ENCODE measurements around the gene SGMS1.
A peak's percentile ranks its signal among the peaks of the same experiment; 100 is the strongest.

SGMS1 gene

GRCh38 chr10:50620899-50621298, 2.9 kb downstream of the SGMS1 start:
- DNase-seq (ENCODE audit: low spot score): no peak

GRCh38 chr10:50619882-50620281, 3.9 kb downstream of the SGMS1 start:
- DNase-seq (ENCODE audit: low spot score): no peak
- TF ChIP-seq, protein P1, sequence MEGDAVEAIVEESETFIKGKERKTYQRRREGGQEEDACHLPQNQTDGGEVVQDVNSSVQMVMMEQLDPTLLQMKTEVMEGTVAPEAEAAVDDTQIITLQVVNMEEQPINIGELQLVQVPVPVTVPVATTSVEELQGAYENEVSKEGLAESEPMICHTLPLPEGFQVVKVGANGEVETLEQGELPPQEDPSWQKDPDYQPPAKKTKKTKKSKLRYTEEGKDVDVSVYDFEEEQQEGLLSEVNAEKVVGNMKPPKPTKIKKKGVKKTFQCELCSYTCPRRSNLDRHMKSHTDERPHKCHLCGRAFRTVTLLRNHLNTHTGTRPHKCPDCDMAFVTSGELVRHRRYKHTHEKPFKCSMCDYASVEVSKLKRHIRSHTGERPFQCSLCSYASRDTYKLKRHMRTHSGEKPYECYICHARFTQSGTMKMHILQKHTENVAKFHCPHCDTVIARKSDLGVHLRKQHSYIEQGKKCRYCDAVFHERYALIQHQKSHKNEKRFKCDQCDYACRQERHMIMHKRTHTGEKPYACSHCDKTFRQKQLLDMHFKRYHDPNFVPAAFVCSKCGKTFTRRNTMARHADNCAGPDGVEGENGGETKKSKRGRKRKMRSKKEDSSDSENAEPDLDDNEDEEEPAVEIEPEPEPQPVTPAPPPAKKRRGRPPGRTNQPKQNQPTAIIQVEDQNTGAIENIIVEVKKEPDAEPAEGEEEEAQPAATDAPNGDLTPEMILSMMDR (IDR thresholded peaks at IDR 0.05; ENCODE audit: extremely low read depth, missing control alignments): no peak

More at GRCh38 chr10:50620899-50621298, 2.9 kb downstream of the SGMS1 start:
- TF ChIP-seq, protein P1 (IDR thresholded peaks at IDR 0.05; ENCODE audit: extremely low read depth, missing control alignments): no peak

GRCh38 chr10:50619166-50619565, 4.6 kb downstream of the SGMS1 start:
- TF ChIP-seq, protein P1 (IDR thresholded peaks at IDR 0.05; ENCODE audit: extremely low read depth, missing control alignments): no peak

DNA sequence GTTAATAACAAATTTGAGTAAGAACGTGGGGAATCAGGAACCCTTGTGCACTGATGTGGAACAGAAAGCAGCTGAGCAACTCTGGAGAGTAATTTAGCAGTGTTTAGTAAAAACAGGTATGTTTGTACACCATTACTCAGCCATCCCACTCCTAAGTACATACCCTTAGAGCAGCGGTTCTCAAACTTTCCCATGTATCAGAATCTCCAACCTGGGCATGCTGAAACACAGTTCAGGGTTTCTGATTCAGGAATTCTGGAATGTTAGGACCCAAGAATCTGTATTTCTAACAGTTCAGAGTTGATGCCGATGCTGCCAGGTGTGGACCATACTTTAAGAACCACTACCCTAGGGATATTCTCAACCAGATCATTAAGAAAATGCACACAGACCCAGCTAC, 5.1 kb downstream of the SGMS1 start:
- TF ChIP-seq, protein P1 (IDR thresholded peaks at IDR 0.05; ENCODE audit: extremely low read depth, missing control alignments): no peak
- DNase-seq (ENCODE audit: low spot score): no peak

More at GRCh38 chr10:50619166-50619565, 4.6 kb downstream of the SGMS1 start:
- DNase-seq (ENCODE audit: low spot score): no peak

GRCh38 chr10:50615658-50616057, 8.1 kb downstream of the SGMS1 start:
- DNase-seq (ENCODE audit: low spot score): no peak
- TF ChIP-seq, protein P1 (IDR thresholded peaks at IDR 0.05; ENCODE audit: extremely low read depth, missing control alignments): no peak

- no peak for DNase-seq (ENCODE audit: low spot score)
- TF ChIP-seq, protein P1 (IDR thresholded peaks at IDR 0.05; ENCODE audit: extremely low read depth, missing control alignments): peak; percentile 4
These were observed 9.2 kb downstream of the SGMS1 start for GRCh38 chr10:50614444-50615137.

DNA sequence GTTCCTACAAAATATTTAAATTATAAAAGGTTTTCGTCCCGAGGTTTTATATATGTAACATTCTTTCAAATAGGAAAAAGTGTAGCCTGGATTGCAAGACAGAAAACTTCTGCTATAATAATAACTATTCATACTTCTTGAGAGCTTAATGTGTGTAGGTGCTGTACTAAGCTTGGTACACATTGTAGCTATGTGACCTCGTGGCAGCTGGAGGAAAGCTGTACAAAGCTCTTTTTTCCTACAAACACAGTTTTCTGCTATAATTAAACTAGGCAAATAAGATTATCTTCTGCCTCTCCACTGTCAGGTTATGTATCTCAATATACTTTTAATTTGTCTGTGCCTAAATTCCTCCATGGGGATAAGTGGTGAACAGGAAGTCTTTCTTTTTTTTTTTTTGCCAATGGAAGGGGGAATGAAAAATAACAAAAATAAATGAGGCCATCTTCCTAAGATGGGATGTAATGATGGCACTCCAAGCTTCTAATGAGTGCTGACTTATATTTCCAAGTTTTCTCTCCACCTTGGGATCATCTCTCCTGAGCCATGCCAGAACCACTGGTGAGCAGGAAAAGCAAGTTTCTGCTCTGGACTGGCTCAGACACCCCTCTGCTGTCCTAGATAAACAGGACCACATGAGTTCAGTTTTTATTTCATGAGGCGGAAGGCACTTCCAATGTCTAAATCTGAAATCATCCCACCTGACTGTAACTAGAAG, 9.9 kb downstream of the SGMS1 start:
- TF ChIP-seq, protein P1 (IDR thresholded peaks at IDR 0.05; ENCODE audit: extremely low read depth, missing control alignments): no peak
- no peak for DNase-seq (ENCODE audit: low spot score)

Data from GM20000 (cell line).